OCI-M2 (cell line): Measurements from ENCODE around the gene PARD3B.

ENCODE experiments used
- DNase-seq: peaks from one replicate; lab custom pipeline; 2025; ENCODE audit not compliant: unreplicated experiment; lab: John Stamatoyannopoulos, UW

The PARD3B gene

DNA sequence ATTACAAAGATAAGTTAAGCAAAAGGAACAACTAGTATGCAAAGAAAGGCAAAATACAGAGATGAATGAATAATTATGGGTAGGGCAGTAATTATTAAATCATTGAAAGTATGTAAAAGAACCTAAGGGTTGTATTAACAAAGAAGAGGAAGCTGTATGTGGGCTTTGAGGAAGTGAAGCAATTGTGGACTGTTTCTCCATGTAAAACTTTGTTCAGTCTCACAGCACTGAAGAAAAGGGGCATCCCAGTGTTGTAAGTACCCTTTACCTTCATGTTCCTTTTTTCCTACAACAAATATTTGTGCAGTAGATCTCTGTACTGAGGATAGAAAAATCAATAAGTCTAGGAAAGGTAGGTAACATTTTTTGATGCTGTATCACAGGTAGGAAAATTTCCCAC, 748.3 kb downstream of the PARD3B start:
- no peak for DNase-seq

- DNase-seq: no peak
Measured at GRCh38 chr2:205296959-205297358, 751.7 kb downstream of the PARD3B start.

- DNase-seq: no peak
Measured at GRCh38 chr2:205297368-205297767, 752.1 kb downstream of the PARD3B start.

DNA sequence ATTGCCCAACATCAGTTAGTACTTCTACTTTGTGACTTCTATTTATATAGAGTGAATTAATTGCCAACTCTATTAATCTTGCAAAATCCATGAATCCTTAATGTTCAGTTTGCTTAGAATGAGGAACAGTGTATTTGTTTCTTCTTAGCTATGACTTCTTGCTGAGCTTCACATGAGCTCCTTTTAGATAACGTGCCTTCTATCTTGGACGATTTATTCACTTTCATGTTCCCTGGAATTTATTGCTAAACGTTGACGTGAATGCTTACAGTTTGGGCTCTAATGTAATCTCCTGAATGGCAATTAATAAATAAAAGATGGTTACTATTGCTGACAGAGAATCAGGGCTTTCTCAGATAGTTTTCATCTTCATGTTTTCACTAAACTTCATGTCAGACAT, 752.6 kb downstream of the PARD3B start:
- no peak for DNase-seq

GRCh38 chr2:205311201-205311600, 765.9 kb downstream of the PARD3B start:
- no peak for DNase-seq

DNA sequence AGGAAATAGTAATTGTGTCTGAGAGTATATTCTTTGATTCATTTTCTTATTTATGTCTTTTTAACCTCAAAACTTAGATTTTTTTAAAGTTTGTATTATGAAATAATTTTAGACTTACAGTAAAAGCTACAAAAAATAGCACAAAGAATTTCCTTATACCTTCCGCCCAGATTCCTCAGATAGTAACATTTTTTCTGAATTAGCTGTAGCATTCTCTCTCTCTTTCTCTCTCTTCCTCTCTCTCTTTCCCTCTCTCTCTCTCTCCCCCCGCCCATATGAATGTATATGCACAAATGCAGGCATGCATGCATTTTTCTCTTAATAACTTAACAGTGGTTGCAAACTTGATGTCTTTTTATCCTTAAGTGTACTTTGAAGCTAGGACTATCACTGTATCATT, 776.0 kb downstream of the PARD3B start:
- no peak for DNase-seq

DNA sequence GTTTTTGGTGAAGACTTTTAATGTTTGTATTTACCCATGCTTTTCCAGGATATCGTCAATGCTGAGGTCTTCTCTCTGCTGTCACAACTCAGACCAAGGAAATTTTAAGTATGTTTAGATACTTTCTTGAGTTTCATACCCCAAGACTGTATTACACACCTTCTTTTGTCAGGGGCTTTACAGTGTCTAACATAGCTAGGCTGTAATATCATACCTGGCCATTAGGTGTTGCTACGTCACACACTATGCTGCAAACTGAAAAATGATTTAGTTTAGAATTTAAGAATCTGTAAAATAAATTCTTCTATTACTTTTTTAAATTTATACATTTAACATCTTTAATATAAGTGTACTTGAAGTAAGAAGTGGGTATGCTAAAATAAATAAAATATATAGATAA, 778.7 kb downstream of the PARD3B start:
- DNase-seq: no peak

- no peak for DNase-seq
Measured at GRCh38 chr2:205324355-205324754, 779.1 kb downstream of the PARD3B start.

GRCh38 chr2:205333351-205333750, 788.1 kb downstream of the PARD3B start:
- DNase-seq: no peak

DNA sequence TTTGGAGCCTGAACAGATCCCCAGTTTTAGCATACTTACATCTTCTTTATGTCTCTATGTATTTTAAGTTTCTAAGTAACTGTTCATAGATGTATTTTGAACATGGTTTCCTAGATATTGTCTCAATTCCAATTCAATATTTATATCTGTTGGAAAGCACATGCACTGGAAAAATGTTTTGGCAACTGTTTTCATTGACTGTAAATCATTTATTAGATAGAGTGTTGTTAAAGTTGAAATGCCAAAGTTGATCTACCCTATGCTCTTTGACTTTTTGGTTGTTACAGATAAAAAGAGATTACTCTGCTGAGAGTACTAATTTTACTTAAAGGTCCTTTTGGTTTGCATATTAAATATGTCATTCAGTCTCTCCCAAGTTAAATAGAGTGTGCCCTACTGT, 792.0 kb downstream of the PARD3B start:
- no peak for DNase-seq

DNA sequence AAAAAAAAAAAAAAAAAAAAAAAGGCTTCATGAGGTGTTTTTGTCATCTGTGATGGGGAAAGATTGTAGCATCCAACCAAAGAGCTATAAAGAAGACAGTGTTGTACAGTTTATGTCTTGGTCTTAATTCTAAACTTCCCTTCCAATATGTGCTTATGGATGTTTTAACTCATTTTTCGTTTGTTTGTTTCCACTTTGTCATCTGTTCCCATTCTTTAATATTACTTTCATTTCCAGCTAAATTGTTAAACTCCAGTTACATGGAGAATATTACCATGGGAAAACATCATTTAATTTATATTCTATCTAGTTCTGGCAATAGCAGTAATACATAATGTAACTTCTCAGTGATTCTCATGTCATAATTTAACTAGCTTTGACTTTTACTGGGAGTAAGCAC, 792.9 kb downstream of the PARD3B start:
- DNase-seq: no peak

- DNase-seq: no peak
Measured at GRCh38 chr2:205343103-205343502, 797.8 kb downstream of the PARD3B start.

GRCh38 chr2:205346649-205347048, 801.4 kb downstream of the PARD3B start:
- DNase-seq: no peak

DNA sequence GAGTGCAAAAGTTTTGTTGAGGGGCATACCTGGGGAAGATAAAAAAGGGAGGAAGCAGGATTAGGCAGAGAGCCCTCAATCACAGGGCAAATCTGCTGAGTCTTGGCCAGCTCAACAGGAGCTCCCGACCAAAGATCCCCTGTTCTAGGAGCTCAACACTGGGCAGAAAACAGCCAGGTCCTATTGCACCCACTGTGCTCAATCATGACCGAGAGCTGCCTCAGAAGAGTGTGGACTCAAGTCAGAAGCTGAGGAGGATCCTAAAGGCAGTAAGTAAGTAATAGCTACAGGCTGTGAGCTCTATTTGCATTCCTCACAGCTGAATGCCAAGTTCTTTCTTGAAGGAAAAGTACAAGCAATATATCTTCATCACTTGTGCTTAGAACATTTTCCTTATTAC, 802.6 kb downstream of the PARD3B start:
- DNase-seq: no peak

- no peak for DNase-seq
Measured at GRCh38 chr2:205352094-205352493, 806.8 kb downstream of the PARD3B start.

- no peak for DNase-seq
Measured at GRCh38 chr2:205352593-205352992, 807.3 kb downstream of the PARD3B start.

GRCh38 chr2:205357732-205358131, 812.5 kb downstream of the PARD3B start:
- no peak for DNase-seq

DNA sequence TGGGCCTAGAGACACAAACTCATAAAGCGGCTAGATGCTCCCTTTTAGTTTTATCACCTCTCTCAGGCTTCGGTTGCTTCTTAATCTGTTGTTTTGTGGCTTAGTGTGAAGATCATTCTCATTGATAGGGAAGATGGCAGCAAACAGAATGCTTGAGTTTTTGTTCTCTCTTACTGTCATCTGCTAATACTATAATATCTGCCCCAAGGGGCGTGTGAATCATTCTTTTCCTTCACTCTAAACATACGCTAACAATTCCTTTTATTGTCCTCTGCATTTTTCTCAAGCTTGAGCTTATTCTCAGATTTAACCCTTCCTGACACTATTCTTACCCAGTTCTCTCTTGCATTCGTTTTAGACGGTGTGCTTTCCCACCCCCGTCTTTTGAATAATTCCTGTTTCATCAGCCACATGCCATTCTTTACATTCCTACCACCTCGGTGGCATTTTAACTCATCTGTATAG, 813.1 kb downstream of the PARD3B start:
- DNase-seq: no peak

DNA sequence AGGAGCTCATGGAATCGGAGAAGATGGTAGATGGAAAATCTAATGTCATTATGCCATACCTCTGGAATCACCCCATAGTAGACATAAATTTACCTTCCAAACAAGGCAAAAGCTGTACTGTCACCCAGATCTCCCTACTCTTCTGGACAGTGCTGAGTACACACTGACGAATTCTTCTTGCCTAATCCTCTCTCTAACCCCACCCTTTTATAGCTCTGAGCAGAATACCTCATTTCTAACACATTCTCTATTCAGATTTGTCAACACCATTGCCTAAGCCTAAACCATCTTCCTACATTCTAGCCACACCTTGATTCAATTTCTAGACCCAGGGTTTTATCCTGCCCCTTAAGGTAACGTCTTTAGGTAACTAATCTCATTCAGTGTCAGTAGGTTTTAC, 816.0 kb downstream of the PARD3B start:
- no peak for DNase-seq

DNA sequence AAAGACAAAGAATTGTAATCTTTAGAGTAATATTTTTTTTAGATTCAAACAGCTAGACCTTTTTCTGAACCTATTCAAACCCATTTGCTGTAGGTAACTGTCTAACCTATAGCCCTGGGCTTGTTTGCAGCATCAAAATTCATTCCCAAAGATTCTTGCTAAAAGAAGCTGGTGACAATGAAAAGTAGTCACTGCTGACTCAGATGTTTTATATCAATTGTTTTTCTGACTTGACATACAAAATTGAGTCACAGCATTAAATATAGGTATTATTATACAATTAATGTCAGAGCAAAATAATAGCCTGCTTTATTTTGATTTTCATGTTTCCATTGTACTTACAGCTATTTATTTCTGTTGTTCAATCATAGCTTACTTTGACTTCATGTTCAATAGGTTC, 816.7 kb downstream of the PARD3B start:
- DNase-seq: no peak

GRCh38 chr2:205364261-205364660, 819.0 kb downstream of the PARD3B start:
- no peak for DNase-seq

- no peak for DNase-seq
Measured at GRCh38 chr2:205366336-205367060, 821.2 kb downstream of the PARD3B start.

DNA sequence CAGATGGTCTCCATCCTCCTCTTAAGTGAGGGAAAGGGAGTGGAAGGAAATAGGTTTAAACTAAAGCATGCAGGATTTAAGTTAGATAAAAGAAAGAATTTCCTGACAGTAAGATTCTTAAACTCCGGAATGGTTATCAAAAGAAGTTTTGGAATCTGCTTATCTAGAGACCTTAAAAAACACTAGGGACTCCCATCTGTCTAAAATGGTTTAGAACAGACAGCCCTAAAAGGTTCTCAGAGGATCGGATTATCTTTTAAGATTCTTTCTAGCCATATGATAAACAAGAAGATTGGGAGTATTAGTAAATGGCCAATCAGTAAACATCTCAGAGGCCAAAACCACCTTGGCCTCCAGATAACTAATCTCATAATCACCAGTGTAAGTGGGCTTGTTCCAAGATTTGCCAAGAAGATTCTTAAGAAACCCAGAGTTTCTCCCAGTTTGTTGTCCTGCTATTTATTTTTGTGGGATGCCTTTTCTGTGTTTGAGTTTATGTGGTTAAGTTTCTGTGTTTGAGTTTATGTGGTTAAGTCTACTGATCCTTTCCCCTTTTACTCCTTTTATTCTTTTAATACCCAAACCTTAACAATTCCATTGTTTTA, 822.2 kb downstream of the PARD3B start:
- DNase-seq: no peak
